ENCODE data around the gene UGT2B11.
"Not testable (repeated sequence)": the region's sequence is repeated elsewhere in the genome, so short reads cannot be mapped to it uniquely, and the experiment has no call there.

UGT2B11 gene

DNA sequence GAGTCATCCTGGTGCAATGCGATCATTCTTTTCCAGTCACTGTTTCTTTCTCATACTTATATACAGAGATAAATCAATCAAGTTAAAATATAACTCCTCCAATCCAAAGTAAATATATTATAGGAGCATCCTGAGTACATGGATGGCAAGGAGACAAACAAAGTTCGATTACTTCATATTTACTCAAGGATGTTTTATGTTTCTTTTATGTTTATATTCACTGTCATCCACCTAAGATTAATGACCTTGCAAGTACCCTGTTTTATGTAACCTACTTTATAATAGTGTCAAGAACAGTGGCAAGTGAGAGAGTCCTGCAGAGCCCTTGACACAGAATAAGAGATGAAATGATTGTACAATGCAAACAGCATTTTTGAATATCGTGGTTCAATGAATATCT, at the start of gene UGT2B11:
Gene UGT2B11, minus strand, starts transcription at position 33 of the 400 bp plus-strand sequence. Its CDS starts 26 bp downstream, at position 7.
- DNase-seq = no peak

DNA sequence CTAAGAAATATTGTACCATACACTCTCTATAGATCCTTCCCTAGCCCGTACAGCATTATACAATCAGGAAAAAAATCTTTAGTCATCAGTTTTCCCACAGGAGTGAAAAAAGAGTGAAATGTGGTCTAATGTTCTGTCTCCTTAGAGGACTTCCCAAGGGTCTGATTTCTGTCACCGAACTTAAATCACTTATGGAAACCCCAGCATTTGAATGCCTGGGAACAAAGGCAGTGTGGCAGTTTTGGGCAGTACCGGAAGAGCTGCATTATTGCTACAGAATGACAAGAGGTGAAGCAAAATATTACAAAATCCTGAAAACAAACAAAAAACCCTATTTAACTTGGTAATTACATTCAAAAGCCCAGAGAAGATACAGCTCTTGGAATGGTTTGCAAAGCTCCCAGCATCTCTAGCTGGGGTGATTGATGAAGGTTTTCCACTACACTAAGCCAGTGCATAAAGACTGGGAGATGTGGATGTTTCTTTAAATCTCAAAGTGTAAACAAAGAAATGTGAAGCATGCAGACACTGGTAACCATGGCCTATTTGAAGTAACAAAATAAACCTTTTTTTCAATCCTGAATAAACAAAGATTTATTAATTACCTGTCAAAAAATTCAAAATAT, 38.7 kb upstream of the UGT2B11 start:
- not testable (repeated sequence) for DNase-seq

DNA sequence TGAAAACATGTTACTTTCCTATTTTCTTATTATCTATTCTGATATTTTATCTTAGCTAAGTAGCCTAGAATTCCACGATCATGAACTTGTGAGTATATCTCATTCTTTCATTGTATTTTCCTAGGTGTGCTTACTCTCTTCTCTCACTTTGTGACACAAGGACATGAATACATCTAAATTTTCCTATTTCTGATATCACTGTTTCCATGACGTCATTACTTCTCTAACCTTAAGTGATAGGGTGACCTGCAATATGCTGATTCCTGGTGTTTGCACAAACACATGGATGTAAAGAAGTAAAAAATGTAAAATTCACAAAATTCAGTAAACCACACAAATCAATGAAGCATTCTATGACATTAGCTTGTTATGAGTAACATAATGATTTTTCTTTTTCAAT, 36.3 kb upstream of the UGT2B11 start:
- not testable (repeated sequence) for DNase-seq

DNA sequence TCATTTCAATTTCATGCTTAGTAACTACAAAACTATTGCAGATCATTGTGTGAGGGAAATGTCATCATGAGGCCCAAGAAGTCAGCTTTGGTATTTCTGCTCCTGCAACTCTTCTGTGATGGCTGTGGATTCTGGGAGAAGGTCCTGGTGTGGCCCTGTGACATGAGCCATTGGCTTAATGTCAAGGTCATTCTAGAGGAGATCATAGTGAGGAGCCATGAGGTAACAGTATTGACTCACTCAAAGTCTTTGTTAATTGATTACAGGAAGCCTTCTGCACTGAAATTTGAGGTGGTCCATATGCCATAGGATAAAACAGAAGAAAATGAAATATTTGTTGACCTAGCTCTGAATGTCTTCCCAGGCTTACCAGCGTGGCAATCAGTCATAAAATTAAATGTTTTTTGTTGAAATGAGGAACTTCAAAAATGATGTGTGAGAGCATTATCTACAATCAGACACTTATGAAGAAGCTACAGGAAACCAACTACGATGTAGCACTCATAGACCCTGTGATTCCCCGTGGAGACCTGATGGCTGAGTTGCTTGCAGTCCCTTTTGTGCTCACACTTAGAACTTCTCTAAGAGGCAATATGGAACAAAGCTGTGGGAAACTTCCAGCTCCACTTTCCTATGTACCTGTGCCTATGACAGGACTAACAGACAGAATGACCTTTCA, 28.2 kb upstream of the UGT2B11 start:
- DNase-seq = not testable (repeated sequence)

DNA sequence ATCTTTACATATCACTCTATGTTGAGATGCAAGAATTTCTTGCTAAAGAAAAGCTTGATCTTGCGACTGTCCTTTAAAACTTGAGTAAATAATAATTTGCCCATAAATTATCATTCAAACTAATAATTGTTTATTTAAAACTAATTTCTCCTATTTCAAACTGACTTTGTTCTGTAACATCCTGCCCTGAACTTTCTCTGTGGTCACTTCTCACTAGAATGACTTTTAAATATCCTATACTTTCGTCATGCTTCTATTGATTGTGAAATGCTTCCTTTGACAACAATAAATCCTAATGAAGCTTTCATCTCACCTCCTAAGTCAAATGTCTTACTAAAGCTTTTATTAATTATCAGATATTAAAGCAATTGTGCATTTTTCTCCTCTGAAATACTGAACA, 27.2 kb upstream of the UGT2B11 start:
- not testable (repeated sequence) for DNase-seq

DNA sequence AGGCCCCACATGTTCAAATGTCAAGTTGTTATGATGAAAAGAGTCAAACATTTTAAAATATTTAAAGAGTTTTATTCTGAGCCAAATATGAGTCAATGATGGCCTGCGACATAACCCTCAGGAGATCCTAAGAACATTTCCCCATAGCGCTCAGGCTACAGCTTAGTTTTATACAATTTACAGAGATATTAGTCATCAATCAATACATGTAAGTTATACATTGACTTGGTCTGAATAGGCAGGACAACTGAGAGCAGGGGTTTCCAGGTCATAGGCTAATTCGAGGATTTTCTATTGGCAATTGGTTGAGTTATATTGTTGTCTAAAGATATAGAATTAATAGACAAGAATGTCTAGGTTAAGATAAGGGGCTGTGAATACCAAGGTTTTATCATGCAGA, 26.2 kb upstream of the UGT2B11 start:
- not testable (repeated sequence) for DNase-seq

DNA sequence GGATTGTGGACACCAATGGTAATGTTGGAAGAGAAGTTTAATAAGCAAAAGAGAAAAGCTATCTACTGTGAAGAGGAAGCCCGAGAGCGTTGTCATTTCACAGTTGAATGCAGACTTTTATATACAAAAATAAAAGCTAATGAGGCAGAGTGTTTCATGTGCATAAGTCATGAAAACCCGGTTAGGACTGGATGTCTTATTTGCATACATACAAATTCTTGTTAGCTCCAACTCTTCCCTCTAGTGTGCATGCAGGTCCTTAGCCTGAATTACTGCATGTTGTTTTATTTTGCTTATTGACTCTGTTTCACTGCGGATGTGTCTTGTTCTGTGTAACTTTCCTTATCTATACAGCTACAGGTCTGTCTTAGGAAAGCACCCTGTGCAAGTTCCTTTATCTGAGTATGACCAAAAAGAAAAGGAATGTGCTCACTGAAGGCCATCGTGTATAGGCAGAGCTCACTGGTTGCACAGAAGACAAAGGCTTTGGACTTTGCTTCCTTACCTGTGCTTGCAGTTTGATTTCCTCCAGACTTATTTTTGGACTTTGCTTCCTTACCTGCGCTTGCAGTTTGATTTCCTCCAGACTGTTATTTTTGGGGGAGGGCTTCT, 25.1 kb upstream of the UGT2B11 start:
- DNase-seq = no peak

DNA sequence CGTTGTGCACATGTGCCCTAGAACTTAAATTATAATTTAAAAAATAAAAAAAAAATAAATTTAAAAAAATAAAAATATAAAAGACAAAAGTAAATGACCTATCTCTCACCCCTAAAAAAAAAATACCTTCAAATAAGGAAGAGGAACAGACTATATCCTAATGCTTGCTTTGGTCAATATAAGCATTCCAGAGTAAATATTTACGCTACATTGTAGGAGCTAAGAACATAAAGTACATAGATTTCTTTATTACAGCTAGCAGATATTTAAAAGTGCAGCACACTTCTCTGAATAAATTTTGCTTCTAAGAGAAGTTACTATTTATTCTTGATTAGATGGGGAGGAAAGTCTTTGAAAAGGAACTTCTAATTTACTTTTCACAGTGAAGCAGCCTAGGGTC, 24.5 kb upstream of the UGT2B11 start:
- no peak for DNase-seq

DNA sequence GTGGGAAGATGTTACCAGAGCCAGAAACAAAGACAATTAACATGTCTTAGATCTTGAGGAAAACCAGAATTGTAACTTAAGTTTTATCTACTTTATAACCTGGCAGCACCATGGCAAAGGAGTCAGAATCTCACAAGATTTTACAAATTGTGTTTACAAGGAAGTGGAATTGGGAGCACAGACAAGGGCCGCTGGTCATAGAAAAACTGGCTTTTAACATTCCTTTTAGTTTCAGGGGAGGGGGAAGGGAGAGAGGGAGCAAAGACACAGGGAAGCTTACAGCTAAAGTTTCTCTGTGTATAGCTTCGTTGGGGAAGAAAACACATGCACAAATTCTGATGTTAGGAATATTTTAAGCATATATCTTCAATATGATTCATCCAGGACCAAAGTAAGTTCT, 10.3 kb upstream of the UGT2B11 start:
- no peak for DNase-seq

DNA sequence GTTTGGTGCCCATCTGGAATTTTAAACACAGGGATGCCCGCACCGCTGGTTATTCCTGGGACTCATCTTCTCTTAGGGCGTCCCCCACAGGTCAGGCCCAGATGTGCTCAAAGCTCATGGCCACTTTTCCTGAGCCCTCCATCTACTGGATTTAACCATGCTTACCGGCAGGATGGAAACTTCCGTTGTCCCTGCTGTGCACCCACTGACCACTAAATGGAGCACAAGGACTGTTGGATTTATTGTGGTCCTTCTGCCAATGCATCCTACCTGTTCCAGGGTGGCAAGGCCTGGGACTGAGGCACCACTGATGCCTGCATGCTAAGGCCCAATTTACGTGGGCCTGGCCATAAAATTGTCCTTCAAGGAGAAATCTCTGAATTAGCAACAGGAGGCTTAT, 8.7 kb upstream of the UGT2B11 start:
- not testable (repeated sequence) for DNase-seq

DNA sequence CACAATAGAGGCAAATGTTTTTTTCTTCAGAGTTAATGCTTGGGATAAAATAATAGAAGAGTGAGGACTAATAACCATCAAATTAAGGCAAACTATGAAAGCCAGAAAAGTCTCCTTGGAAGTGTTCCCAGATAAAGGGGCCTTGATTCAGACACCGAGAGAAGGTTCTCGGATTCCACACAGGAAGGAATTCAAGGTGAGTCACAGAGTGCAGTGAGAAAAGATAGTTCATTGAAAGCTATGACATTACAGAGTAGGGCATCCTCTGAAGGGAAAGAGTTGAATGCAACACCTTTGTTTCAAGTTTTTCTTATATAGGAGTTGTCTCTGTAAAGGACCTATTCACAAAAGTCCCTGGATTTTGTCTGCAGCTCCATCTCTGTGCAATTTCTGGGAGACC, 3.9 kb upstream of the UGT2B11 start:
- DNase-seq = not testable (repeated sequence)

DNA sequence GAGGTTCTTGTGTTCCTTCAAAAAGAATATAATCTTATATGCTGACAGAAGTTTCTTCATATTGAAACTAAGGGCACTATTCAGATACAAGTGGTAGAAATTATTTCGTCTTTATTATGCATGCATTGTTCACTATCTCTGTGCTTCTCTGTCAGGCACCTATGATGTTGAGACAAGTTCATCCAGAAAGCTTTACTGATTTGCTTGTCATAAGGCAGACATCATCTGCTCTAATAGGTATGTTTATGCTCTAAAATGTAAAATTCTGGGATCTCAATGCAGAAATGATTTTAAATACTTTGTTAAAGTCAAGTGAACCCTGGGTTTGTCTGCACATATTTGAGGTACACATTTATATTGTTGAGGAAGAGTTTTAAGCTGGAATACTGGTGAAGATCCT, 3.6 kb downstream of the UGT2B11 start:
- DNase-seq = no peak

DNA sequence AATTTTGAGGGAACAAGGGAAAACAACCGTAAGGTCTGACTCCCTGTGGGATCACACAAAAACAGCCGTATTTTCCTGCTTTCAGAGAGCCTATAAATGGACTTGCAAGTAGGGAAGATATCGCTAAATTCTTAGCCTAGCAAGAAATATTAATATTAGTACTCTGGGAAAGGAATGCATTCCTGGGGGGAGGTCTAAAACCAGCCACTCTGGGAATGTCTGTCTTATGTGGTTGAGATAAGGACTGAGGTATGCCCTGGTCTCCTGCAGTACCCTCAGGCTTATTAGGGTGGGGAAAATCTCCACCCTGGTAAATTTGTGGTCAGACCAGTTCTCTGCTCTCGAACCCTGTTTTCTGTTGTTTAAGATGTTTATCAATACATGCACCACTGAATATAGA, 16.0 kb downstream of the UGT2B11 start:
- not testable (repeated sequence) for DNase-seq

DNA sequence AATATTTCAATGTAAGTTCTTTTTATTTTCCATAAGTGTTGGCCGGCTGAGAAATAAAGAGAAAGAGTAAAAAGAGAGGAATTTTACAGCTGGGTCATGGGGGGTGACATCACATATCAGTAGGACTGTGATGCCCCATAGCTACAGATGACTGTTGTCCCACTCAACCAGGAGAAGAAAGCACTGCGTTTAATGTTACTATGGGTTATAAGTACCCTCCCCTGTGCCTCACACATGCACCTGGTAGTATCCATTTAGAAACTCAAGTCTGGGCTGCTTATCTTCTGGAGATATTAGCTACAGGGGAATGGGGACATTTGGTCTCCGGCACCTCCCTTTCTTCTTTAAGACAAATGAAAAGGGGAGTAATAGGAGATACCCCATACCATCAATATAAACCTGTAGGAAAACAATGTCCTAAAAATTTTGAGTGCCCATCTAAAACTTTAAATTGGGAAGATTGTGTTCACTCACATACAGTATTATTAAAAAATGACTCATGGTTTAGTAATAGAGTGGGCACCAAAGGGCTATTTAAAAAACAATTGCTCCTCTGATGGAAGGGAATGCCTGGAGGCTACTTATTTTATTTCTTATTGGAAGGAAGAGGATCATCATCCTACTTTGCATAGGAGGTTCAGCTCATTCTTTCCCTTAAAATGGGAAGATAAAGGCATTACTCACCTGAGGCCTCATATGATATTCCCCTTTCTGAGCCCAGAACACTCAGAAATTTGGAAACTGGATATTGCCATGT, 18.2 kb downstream of the UGT2B11 start:
- DNase-seq = no peak

DNA sequence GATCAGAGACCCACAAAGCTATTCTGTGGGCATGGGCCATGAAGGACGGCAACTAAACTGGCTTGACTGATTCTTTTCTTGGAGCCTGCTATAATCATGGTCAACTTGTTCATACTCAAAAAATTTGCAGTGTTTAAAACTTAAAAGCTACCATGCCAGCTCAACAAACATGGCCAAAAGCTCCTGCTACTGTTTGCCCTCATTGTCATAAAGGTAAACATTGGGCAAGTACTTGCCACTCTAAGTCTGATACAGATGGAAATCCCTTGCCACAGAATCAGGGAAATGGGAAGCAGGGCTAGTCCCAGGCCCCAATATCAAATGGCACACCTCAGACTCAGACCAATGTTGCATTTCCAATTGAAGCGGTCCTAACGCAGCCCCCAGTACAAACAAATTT, 20.4 kb downstream of the UGT2B11 start:
- no peak for DNase-seq

DNA sequence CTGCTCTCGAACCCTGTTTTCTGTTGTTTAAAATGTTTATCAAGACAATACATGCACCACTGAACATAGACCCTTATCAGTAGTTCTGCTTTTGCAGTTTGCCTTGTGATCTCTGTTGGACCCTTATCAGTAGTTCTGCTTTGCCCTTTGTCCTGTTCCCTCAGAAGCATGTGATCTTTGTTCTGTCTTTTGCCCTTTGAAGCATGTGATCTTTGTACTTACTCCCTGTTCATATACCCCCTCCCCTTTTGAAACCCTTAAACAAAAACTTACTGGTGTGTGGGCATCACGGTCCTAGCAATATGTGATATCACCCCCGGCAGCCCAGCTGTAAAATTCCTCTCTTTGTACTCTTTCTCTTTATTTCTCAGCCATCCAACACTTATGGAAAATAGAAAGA, 22.6 kb downstream of the UGT2B11 start:
- not testable (repeated sequence) for DNase-seq

DNA sequence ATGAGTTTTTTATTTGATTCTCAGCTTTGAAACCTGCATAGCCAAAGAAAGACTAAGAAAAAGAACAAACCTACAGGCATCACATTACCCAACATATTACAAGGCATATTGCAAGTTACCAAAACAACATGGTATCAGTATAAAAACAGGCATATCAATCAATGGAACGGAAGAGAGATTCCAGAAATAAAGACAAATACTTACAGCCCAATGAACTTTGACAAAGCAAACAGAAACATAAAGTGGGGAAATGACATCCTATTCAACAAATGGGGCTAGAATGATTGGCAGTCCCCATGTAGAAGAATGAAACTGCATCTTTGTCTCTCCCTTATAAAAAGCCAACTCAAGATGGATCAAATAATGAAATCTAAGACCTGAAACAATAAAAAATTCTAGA, 23.9 kb downstream of the UGT2B11 start:
- not testable (repeated sequence) for DNase-seq

DNA sequence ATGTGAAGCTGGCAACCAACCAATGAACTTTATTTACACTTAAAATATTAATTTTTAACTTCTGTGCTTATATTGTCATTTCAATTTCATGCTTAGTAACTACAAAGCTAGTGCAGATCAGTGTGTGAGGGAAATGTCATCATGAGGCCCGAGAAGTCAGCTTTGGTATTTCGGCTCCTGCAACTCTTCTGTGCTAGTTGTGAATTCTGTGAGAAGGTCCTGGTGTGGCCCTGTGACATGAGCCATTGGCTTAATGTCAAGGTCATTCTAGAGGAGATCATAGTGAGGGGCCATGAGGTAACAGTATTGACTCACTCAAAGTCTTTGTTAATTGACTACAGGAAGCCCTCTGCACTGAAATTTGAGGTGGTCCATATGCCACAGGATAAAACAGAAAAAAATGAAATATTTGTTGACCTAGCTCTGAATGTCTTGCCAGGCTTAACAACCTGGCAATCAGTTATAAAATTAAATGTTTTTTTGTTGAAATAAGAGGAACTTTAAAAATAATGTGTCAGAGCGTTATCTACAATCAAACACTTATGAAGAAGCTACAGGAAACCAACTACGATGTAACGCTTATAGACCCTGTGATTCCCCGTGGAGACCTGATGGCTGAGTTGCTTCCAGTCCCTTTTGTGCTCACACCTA, 32.9 kb downstream of the UGT2B11 start:
- DNase-seq = not testable (repeated sequence)

DNA sequence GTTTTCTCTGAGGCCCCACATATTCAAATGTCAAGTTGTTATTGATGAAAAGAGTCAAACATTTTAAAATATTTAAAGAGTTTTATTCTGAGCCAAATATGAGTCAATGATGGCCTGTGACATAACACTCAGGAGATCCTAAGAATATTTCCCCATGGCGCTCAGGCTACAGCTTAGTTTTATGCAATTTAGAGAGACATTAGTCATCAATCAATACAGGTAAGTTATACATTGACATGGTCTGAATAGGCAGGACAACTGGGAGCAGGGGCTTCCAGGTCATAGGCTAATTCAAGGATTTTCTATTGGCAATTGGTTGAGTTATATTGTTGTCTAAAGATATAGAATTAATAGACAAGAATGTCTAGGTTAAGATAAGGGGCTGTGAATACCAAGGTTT, 34.7 kb downstream of the UGT2B11 start:
- DNase-seq = not testable (repeated sequence)

DNA sequence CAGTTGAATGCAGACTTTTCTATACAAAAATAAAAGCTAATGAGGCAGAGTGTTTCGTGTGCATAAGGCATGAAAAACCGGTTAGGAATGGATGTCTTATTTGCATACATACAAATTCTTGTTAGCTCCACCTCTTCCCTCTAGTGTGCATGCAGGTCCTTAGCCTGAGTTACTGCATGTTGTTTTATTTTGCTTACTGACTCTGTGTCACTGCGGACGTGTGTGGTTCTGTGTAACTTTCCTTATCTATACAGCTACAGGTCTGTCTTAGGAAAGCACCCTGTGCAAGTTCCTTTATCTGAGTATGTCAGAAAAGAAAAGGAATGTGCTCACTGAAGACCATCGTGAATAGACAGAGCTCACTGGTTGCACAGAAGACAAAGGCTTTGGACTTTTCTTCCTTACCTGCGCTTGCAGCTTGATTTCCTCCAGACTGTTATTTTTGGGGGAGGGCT, 35.8 kb downstream of the UGT2B11 start:
- not testable (repeated sequence) for DNase-seq

DNA sequence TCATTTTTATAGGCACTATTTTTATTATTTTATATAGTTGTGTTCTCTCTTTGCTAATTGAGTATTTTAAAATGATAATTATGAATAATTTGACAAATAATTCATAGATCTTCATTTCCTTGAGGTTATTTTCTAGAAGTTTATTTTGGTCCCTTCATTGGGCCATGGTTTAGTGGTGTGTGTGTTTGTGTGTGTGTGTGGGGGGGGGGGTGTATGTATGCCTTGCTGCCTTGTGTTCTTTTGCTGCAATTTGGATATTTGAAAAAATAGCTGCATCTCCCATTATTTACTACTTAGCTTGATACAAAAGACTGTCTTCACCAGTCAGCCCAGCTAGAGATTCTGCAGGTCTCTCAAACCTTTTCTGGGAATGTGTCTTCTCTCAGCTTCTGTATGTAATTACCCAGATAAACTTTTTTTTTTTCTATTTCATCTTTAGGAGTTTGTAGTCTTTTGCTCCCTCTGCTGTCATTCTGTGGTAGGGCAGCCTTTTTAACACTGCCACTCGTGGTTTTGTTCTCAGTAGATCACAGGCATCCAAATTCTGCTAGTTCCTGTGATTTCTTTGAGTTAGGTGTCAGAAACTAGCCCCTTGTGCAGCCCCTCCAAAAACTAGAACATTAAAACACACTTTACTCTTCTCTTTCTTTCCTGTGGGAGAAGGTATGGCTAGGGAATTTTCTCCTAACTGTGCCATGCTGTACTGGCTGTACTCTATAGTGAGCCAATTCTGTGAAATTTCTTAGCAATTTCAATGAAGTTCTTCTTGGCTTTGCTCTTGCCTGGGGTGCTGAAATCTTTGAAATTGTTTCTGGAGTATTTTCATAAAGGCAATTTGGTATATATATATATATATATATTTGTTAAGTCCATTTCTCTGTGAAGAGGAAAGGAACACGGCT, 44.1 kb downstream of the UGT2B11 start:
- DNase-seq = not testable (repeated sequence)

DNA sequence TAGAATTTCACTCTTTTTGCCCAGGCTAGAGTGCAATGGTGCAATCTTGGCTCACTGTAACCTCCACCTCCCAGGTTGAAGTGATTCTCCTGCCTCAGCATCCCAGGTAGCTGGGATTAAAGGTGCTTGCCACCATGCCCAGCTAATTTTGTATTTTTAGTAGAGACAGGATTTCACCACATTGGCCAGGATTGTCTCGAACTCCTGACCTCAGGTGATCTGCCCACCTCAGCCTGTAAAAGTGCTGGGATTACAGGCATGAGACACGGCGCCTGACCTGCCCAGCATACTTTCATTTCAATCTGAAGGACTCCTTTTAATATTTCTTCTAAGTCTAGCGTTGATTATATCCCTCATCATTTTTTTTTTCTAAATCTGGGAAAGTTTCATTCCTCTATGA, 45.4 kb downstream of the UGT2B11 start:
- not testable (repeated sequence) for DNase-seq
